Measurements from ENCODE around the gene SELENOP.
"Not testable (repeated sequence)": the region's sequence is repeated elsewhere in the genome, so short reads cannot be mapped to it uniquely, and the experiment has no call there.

SELENOP gene

GRCh38 chr5:42811591-42812446 is at the start of gene SELENOP:
Gene SELENOP (minus strand): TSS chr5:42811892. CDS start chr5:42808353, 3,539 bp downstream.
- DNase-seq: no peak
- in situ Hi-C loops (cut with HindIII; ENCODE audit: low pct_ligation_motif_present, low pct_unique_long_range_greater_than_20kb, low sequenced_read_pairs): no loop called here

- DNase-seq: no peak
These were observed 47.0 kb upstream of the SELENOP start for GRCh38 chr5:42858687-42859086.

GRCh38 chr5:42858031-42858643 is 46.4 kb upstream of the SELENOP start:
- DNase-seq: no peak

More at GRCh38 chr5:42858687-42859086, 47.0 kb upstream of the SELENOP start:
- in situ Hi-C loops (cut with HindIII; ENCODE audit: low pct_ligation_motif_present, low pct_unique_long_range_greater_than_20kb, low sequenced_read_pairs): no loop called here

GRCh38 chr5:42855811-42856210 is 44.1 kb upstream of the SELENOP start:
- in situ Hi-C loops (cut with HindIII; ENCODE audit: low pct_ligation_motif_present, low pct_unique_long_range_greater_than_20kb, low sequenced_read_pairs): no loop called here
- no peak for DNase-seq

More at GRCh38 chr5:42858031-42858643, 46.4 kb upstream of the SELENOP start:
- in situ Hi-C loops (cut with HindIII; ENCODE audit: low pct_ligation_motif_present, low pct_unique_long_range_greater_than_20kb, low sequenced_read_pairs): no loop called here

GRCh38 chr5:42855386-42855785 is 43.7 kb upstream of the SELENOP start:
- in situ Hi-C loops (cut with HindIII; ENCODE audit: low pct_ligation_motif_present, low pct_unique_long_range_greater_than_20kb, low sequenced_read_pairs): no loop called here
- no peak for DNase-seq

- in situ Hi-C loops (cut with HindIII; ENCODE audit: low pct_ligation_motif_present, low pct_unique_long_range_greater_than_20kb, low sequenced_read_pairs): no loop called here
- DNase-seq: no peak
These were observed 43.1 kb upstream of the SELENOP start for GRCh38 chr5:42854795-42855194.

- in situ Hi-C loops (cut with HindIII; ENCODE audit: low pct_ligation_motif_present, low pct_unique_long_range_greater_than_20kb, low sequenced_read_pairs): no loop called here
- DNase-seq: no peak
These were observed 41.1 kb upstream of the SELENOP start for GRCh38 chr5:42852826-42853225.

GRCh38 chr5:42851481-42851880 is 39.8 kb upstream of the SELENOP start:
- no peak for DNase-seq
- in situ Hi-C loops (cut with HindIII; ENCODE audit: low pct_ligation_motif_present, low pct_unique_long_range_greater_than_20kb, low sequenced_read_pairs): no loop called here

GRCh38 chr5:42848545-42848944 is 36.9 kb upstream of the SELENOP start:
- in situ Hi-C loops (cut with HindIII; ENCODE audit: low pct_ligation_motif_present, low pct_unique_long_range_greater_than_20kb, low sequenced_read_pairs): no loop called here
- DNase-seq: no peak

GRCh38 chr5:42844408-42844807 is 32.7 kb upstream of the SELENOP start:
- in situ Hi-C loops (cut with HindIII; ENCODE audit: low pct_ligation_motif_present, low pct_unique_long_range_greater_than_20kb, low sequenced_read_pairs); DNase-seq: not testable (repeated sequence)

GRCh38 chr5:42843675-42844292 is 32.1 kb upstream of the SELENOP start:
- no peak for DNase-seq
- in situ Hi-C loops (cut with HindIII; ENCODE audit: low pct_ligation_motif_present, low pct_unique_long_range_greater_than_20kb, low sequenced_read_pairs): no loop called here

GRCh38 chr5:42842921-42843641 is 31.4 kb upstream of the SELENOP start:
- in situ Hi-C loops (cut with HindIII; ENCODE audit: low pct_ligation_motif_present, low pct_unique_long_range_greater_than_20kb, low sequenced_read_pairs): no loop called here

GRCh38 chr5:42840842-42841567 is 29.3 kb upstream of the SELENOP start:
- in situ Hi-C loops (cut with HindIII; ENCODE audit: low pct_ligation_motif_present, low pct_unique_long_range_greater_than_20kb, low sequenced_read_pairs): no loop called here

More at GRCh38 chr5:42842921-42843641, 31.4 kb upstream of the SELENOP start:
- DNase-seq: no peak

GRCh38 chr5:42840269-42840668 is 28.6 kb upstream of the SELENOP start:
- DNase-seq: no peak
- in situ Hi-C loops (cut with HindIII; ENCODE audit: low pct_ligation_motif_present, low pct_unique_long_range_greater_than_20kb, low sequenced_read_pairs): no loop called here

More at GRCh38 chr5:42840842-42841567, 29.3 kb upstream of the SELENOP start:
- no peak for DNase-seq

GRCh38 chr5:42839196-42839595 is 27.5 kb upstream of the SELENOP start:
- no peak for DNase-seq
- in situ Hi-C loops (cut with HindIII; ENCODE audit: low pct_ligation_motif_present, low pct_unique_long_range_greater_than_20kb, low sequenced_read_pairs): no loop called here

- no peak for DNase-seq
- in situ Hi-C loops (cut with HindIII; ENCODE audit: low pct_ligation_motif_present, low pct_unique_long_range_greater_than_20kb, low sequenced_read_pairs): no loop called here
These were observed 25.9 kb upstream of the SELENOP start for GRCh38 chr5:42837601-42838000.

- in situ Hi-C loops (cut with HindIII; ENCODE audit: low pct_ligation_motif_present, low pct_unique_long_range_greater_than_20kb, low sequenced_read_pairs): no loop called here
These were observed 24.5 kb upstream of the SELENOP start for GRCh38 chr5:42836070-42836769.

GRCh38 chr5:42832060-42832459 is 20.4 kb upstream of the SELENOP start:
- in situ Hi-C loops (cut with HindIII; ENCODE audit: low pct_ligation_motif_present, low pct_unique_long_range_greater_than_20kb, low sequenced_read_pairs): no loop called here
- no peak for DNase-seq

More at GRCh38 chr5:42836070-42836769, 24.5 kb upstream of the SELENOP start:
- no peak for DNase-seq

All from ACHN (cell line).